Bronchial epithelial cell (primary cell): ENCODE measurements around the gene ANKRD44. TPM values are rescaled to one million over a fixed set of nuclear protein-coding genes. Genes with fewer than 3 reads are reported as not detected.

Experiments used
- DNase-seq: peaks from one replicate; pipeline ENCODE4 v3.0.0-alpha.2; 2010; ENCODE audit warnings: low read depth
- FAIRE-seq: peaks from 2 replicates; lab custom pipeline; 2011; peaks lifted over from hg19 to GRCh38; lab: Jason Lieb, UNC
- H3K27me3 ChIP-seq: 2 replicates; pipeline ENCODE4 v1.5.1; 2011; ENCODE audit warnings: low read length; ENCODE audit not compliant: control insufficient read depth, insufficient read depth
- H3K36me3 ChIP-seq: 2 replicates; pipeline ENCODE4 v1.5.1; 2011; ENCODE audit warnings: low read length; ENCODE audit not compliant: control insufficient read depth, insufficient read depth
- H3K4me3 ChIP-seq: 2 replicates; pipeline ENCODE4 v1.5.1; 2011; ENCODE audit warnings: mild to moderate bottlenecking, low read depth, low read length, control low read depth
- total RNA-seq: library from RNA; depleted of rRNA; stranded (reverse); fragments of >200 nt; gene quantifications from 2 replicates; pipeline ENCODE4 v1.2.1, GENCODE V29; 2014
- TF ChIP-seq, protein P1 (sequence below): IDR thresholded peaks from 2 replicates; pipeline ENCODE4 v1.5.1; 2011; ENCODE audit warnings: mild to moderate bottlenecking, moderate library complexity, low read length, control low read depth, inconsistent platforms; ENCODE audit not compliant: insufficient read depth, severe bottlenecking

The ANKRD44 gene
- total RNA-seq, 1 donor from 2014 or later: 0.26 TPM

DNA sequence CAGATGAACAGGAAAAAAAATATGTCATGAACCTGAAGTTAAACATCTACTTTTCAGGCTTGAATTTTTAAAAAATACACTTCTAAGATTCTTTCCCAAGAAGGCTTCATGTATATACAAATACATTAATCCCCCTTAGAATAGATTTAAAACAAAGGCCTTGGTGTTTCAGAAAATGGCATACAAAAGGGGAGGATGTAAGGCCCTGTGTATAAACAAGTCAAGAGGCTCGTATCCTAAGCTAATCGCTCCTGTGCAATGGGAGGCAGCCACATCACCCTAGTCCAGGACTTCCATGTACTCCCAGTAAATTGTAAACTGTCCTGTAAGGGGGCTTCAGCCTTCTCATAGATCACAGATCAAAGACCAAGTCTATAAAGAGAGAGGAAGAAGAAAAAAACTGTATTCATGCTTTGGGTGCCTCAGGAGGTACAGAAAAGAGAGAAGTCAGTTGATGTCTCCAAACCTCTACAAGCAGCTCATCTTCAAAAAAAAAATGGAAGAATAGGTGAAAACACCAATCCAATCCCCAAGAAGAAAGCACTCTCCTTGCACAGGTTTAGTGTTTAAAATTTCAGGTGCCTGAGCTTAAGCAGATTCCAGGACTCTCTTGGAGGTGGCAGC lies 53.9 kb downstream of the ANKRD44 start:
- no peak for FAIRE-seq

DNA sequence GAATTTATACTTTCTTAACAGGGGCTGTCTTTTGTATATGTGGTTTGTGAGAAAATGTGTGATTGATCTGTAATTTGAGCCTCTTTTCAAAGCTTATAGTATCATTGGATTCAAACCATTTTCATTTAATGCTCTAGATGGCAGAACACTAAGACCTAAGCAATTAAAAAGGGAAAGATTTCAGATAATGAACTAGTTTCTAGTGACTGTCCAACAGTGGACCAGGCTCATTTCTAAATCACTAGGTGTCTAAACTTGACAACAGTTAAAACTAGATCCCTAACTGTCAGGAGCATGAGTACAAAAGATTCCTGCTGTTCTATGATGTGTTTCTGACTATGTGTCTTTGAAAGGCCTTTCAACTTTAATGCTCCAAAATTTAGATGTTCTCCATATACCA lies 54.6 kb downstream of the ANKRD44 start:
- FAIRE-seq (no peak), DNase-seq (no peak)
- no peak overlapping the region for H3K4me3 ChIP-seq
- H3K36me3 ChIP-seq: no peaks in the 10 kb centered on the region
- TF ChIP-seq, protein P1, sequence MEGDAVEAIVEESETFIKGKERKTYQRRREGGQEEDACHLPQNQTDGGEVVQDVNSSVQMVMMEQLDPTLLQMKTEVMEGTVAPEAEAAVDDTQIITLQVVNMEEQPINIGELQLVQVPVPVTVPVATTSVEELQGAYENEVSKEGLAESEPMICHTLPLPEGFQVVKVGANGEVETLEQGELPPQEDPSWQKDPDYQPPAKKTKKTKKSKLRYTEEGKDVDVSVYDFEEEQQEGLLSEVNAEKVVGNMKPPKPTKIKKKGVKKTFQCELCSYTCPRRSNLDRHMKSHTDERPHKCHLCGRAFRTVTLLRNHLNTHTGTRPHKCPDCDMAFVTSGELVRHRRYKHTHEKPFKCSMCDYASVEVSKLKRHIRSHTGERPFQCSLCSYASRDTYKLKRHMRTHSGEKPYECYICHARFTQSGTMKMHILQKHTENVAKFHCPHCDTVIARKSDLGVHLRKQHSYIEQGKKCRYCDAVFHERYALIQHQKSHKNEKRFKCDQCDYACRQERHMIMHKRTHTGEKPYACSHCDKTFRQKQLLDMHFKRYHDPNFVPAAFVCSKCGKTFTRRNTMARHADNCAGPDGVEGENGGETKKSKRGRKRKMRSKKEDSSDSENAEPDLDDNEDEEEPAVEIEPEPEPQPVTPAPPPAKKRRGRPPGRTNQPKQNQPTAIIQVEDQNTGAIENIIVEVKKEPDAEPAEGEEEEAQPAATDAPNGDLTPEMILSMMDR: no peak
- no peaks in the 10 kb centered on the region for H3K27me3 ChIP-seq

More for the DNA sequence above, 53.9 kb downstream of the ANKRD44 start:
- Histone ChIP-seq H3K36me3 (no peaks in the 10 kb centered on the region), H3K27me3 (no peaks in the 10 kb centered on the region), H3K4me3 (no peak overlapping the region)
- DNase-seq: no peak
- TF ChIP-seq, protein P1: no peak

DNA sequence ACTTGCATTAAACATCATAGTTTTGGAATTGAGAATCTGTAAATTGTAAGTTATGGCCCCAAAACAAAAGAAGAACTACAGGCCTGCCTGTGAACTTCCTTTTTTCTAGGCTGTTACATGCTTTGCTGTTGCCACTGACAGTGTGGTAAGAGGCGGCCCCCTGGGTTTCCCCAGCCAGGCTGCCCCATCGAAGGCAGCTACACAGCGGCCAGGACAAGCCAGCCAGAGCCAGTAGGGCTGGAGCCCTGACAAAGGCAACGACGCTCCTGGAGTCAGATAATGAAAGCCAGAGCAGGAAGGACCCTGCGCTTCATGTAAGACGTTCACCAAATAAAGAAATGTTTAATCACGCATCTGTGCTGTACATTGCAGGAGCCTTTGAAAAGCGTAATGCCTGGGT lies 55.0 kb downstream of the ANKRD44 start:
- H3K27me3 ChIP-seq: no peaks in the 10 kb centered on the region
- no peak for FAIRE-seq
- H3K36me3 ChIP-seq: no peaks in the 10 kb centered on the region
- H3K4me3 ChIP-seq: no peak overlapping the region
- TF ChIP-seq, protein P1: no peak
- DNase-seq: no peak

DNA sequence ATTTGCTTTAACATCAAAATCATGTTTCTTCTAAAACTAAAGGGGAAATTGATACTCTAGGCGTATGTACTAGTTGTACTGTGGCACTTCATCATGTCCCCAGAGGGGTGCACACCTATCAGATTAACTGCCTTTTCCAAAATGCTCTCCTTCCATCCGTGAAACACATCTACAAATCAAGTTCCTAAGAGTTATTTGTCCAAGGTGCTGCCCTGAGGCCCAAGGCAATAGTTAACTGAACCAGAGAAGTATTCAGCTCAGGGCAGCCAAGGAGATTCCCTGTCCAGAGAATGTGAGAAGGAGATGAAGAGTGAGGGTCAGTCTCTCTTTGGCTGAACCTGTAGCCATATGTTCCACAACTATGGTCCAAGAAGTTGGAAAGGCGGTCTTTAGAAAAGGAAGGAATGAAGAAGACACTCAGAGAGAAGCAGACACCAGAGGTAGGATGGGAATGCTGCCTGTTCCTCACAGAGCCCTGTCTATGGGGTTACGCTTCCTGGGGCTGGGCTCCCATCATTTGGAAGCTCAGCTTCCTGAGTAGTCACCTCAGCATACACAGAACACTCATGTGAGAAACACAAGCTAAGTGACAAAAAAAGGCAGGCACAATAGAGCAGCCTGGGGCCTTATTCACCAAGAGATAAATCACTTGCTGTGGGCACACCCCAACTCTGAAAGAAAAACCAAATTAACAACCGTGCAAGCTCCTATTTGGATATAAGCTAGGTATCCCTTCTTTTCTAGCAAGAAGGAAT lies 55.6 kb downstream of the ANKRD44 start:
- Histone ChIP-seq H3K36me3 (no peaks in the 10 kb centered on the region), H3K4me3 (no peak overlapping the region), H3K27me3 (no peaks in the 10 kb centered on the region)
- FAIRE-seq (no peak), DNase-seq (no peak)
- TF ChIP-seq, protein P1: no peak

DNA sequence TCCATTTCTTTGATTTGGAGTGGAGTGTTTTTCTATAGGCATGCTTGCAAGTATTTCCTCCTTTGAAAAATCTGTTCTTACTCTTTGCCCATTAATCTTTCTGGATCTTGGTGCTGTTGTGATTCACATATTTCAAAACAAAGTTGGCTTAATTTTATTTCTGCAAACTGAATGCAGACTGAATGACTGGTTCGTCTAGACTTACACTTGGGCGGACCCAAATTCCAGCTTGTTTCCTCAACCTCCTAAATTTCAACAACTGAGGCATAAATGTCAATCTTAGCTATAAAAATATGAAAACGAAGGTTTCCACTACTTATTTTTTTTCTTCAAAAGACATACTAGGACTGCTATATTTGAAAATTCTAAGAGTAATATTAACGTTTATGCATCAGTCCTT lies 59.0 kb downstream of the ANKRD44 start:
- H3K36me3 ChIP-seq: no peaks in the 10 kb centered on the region
- DNase-seq (no peak), FAIRE-seq (no peak)
- no peaks in the 10 kb centered on the region for H3K27me3 ChIP-seq
- H3K4me3 ChIP-seq: no peak overlapping the region
- TF ChIP-seq, protein P1: no peak
